Measurements from ENCODE around the gene IFT27.
A peak's percentile ranks its signal among the peaks of the same experiment; 100 is the strongest.

IFT27 gene

GRCh38 chr22:36761553-36762240, 14.2 kb downstream of the IFT27 start:
- TF ChIP-seq CTCF (IDR thresholded peaks at IDR 0.05; ENCODE audit: low read depth, low read length), result no peak
- no peaks in the 10 kb centered on the region for H3K9me3 ChIP-seq
- no peaks in the 10 kb centered on the region for H3K4me1 ChIP-seq
- peak; percentile 1 for DNase-seq
- no peak overlapping the region for H3K4me3 ChIP-seq (ENCODE audit: low read depth, low read length)
- H3K27me3 ChIP-seq, result no peaks in the 10 kb centered on the region
- no peaks in the 10 kb centered on the region for H3K36me3 ChIP-seq

- Histone ChIP-seq H3K4me3 (ENCODE audit: low read depth, low read length) (no peak overlapping the region), H3K27me3 (no peaks in the 10 kb centered on the region), H3K36me3 (no peaks in the 10 kb centered on the region), H3K9me3 (no peaks in the 10 kb centered on the region), H3K4me1 (no peaks in the 10 kb centered on the region)
- DNase-seq, result peak; percentile 1
- no peak for TF ChIP-seq CTCF (IDR thresholded peaks at IDR 0.05; ENCODE audit: low read depth, low read length)
Measured at GRCh38 chr22:36760786-36761185, 15.1 kb downstream of the IFT27 start.

- Histone ChIP-seq H3K4me3 (ENCODE audit: low read depth, low read length) (no peak overlapping the region), H3K4me1 (no peaks in the 10 kb centered on the region), H3K36me3 (no peaks in the 10 kb centered on the region), H3K9me3 (no peaks in the 10 kb centered on the region), H3K27me3 (peaks cover 3% of the 10 kb centered on the region)
- DNase-seq, result no peak
- TF ChIP-seq CTCF (IDR thresholded peaks at IDR 0.05; ENCODE audit: low read depth, low read length), result no peak
Measured at GRCh38 chr22:36759481-36760159, 16.3 kb downstream of the IFT27 start.

GRCh38 chr22:36758792-36759271, 17.1 kb downstream of the IFT27 start:
- no peaks in the 10 kb centered on the region for H3K36me3 ChIP-seq
- TF ChIP-seq CTCF (IDR thresholded peaks at IDR 0.05; ENCODE audit: low read depth, low read length), result no peak
- peaks cover 11% of the 10 kb centered on the region for H3K27me3 ChIP-seq
- no peaks in the 10 kb centered on the region for H3K9me3 ChIP-seq
- DNase-seq, result no peak
- no peak overlapping the region for H3K4me3 ChIP-seq (ENCODE audit: low read depth, low read length)
- no peaks in the 10 kb centered on the region for H3K4me1 ChIP-seq

- peak; percentile 90 for DNase-seq
- TF ChIP-seq CTCF (IDR thresholded peaks at IDR 0.05; ENCODE audit: low read depth, low read length), result peak; percentile 91
- no peak overlapping the region for H3K4me3 ChIP-seq (ENCODE audit: low read depth, low read length)
- H3K4me1 ChIP-seq, result no peaks in the 10 kb centered on the region
- no peaks in the 10 kb centered on the region for H3K36me3 ChIP-seq
- H3K9me3 ChIP-seq, result no peaks in the 10 kb centered on the region
- peaks cover 22% of the 10 kb centered on the region for H3K27me3 ChIP-seq
Measured at GRCh38 chr22:36757668-36758211, 18.2 kb downstream of the IFT27 start.
